ENCODE data around the gene MEIS1.

GRCh38 chr2:66532972-66533868, 98.3 kb downstream of the MEIS1 start:
- no peak for TF ChIP-seq EZH2 (IDR thresholded peaks at IDR 0.05)
- no peak; the same call in 1 of the 2 replicates for TF ChIP-seq POLR2AphosphoS5 (IDR thresholded peaks at IDR 0.05; ENCODE audit: borderline replicate concordance, low read depth, low read length)
